GM19452 (cell line): ENCODE measurements around the gene TRAPPC3.
"Not testable (repeated sequence)": the region's sequence is repeated elsewhere in the genome, so short reads cannot be mapped to it uniquely, and the experiment has no call there.

ENCODE experiments used
- ATAC-seq: cut with Tn5 transposase; IDR thresholded peaks from one replicate; pipeline ENCODE4 v1.9.1; 2021; ENCODE audit not compliant: unreplicated experiment

The TRAPPC3 gene

DNA sequence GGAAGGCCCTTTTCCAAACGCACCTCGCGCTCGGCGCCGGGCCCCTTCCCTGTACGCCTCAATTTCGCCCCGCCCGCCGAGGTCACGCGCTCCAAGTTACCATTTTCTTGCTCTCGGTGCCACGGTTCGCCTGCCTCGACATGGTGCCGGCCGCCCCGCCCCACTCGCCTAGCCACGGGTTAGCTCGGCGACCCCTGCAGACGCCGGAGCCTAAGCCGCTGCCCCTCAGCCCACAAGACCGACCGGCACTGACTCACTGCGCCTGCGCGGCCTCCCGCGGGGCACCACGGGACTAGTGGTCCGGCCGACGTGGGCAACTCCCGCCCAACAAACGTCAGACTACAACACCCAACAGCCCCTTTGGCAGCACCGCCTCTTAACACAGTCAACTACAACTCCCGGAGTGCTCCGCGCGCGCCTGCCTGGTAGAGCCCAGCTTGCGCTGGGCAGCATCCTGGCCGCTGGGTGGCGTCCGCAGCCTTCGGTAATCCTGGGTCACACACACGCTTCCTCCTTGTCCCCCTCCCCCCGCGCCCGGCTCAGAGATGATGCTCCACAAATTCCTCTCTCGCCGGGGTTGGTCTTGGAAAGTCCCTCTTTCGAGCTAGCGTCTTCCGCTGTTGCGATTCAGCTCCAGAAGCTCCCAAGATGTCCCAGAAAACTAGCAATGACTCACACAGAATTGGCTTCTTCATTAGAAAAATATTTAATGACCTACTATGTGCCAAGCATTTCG lies at the start of gene TRAPPC3:
TRAPPC3 (minus strand) TSS at position 250 of the 736 bp plus-strand sequence; CDS start at position 142, 108 bp downstream.
- ATAC-seq: peak; percentile 84

DNA sequence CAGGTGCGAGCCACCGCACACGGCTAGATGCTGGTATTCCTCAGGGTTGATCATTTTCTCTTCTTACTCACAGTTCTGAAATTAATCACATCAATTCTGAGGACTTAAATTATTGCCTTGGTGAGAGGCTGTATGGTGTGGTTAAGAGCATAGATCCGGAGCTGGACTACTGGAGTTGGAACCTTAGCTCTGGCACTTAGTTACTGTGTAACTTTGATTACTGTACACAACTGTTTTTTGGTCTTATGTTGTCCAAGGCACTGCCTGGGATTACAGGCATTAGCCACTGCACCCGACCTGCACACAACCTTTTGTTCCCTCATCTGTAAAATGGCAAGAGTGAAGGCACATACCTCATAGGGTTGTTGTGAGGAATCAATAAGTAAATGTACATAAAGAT lies 49.4 kb upstream of the TRAPPC3 start:
- ATAC-seq: no peak

- not testable (repeated sequence) for ATAC-seq
Measured at GRCh38 chr1:36196805-36197204, 47.5 kb upstream of the TRAPPC3 start.

GRCh38 chr1:36187800-36188593 lies 38.7 kb upstream of the TRAPPC3 start:
- no peak for ATAC-seq

DNA sequence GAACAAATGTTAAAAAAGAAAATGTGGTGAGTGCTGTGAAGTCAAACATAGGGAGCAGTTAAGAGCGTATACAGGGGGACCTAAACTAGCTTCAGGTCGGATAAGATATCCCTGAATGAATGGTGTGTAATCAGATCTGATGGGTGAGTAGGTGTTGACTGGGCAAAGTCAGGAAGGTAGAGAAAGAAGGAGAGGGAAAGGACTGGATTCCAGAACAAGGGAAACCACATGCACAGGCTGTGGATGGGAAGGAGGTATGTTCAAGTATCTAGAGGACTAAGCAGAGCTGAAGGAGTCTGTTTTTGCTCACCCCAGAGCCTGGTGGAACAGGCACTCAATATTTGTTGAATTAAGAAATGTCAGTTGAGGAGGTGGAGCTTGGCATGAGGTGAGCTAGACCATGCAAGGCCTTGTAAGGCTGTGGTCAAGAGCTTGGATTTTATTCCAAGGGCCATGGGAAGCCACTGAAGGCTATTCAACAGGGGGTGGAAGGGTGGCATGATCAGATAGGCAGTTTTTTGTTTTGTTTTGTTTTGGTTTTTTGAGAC lies 34.1 kb upstream of the TRAPPC3 start:
- no peak for ATAC-seq

DNA sequence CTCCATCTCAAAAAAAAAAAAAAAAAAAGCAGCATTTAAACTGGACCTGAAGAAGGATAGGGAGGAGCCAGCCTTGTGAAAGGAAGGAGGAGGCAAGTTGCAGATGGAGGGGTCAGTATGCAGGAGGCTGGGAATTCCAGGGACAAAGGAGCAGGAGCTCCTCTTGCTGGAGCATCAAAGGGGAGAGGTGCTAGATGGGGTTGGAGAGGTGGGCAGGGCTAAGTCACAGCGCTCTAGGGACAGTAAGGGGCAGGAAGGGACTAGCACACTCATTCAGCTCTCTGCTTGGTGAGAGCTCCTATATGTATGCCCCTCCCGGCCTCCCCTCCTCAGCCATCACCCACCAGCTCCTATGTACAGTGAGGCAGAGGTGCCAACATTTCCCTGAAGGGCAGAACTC lies 33.4 kb upstream of the TRAPPC3 start:
- no peak for ATAC-seq

DNA sequence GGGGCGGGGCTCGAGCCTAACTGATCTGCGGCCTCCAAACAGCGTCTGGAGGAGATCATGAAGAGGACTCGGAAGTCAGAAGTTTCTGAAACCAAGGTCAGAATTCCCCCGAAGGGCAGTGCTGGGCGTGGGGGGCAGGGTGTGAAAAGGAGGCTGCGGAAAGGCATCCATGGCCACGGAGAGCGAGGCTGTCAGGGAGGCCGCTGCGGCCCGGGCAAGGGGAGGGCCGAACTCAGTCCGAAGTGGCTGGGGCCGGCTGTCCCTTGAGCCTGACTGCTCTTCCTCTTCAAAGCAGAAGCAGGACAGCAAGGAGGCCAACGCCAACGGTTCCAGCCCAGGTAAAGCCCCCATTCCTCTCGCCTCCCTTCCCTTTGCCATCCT lies 29.9 kb upstream of the TRAPPC3 start:
- no peak for ATAC-seq

DNA sequence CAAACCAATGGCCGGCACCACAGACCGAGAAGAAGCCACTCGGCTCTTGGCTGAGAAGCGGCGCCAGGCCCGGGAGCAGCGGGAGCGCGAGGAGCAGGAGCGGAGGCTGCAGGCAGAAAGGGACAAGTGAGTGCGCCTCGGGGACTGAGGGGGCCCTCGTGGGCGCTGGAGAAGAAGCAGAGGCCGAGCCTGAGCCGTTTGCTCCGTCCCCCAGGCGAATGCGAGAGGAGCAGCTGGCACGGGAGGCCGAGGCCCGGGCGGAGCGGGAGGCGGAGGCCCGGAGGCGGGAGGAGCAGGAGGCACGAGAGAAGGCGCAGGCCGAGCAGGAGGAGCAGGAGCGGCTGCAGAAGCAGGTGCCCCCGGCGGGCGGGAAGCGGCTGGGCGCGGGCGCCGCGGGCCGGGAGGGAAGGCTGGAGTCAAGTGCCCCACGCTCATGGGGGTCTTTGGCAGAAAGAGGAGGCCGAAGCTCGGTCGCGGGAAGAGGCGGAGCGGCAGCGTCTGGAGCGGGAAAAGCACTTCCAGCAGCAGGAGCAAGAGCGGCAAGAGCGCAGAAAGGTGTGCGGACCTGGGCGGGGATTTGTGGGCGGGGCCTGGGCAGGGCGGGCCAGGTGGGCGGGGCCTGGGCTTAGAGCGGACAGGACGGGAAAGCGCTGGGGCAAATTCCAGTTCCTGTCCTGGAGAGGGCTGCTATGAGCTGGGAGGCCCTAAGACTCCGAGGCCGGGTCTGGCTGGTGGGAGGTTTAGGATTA lies 29.4 kb upstream of the TRAPPC3 start:
- ATAC-seq: no peak

DNA sequence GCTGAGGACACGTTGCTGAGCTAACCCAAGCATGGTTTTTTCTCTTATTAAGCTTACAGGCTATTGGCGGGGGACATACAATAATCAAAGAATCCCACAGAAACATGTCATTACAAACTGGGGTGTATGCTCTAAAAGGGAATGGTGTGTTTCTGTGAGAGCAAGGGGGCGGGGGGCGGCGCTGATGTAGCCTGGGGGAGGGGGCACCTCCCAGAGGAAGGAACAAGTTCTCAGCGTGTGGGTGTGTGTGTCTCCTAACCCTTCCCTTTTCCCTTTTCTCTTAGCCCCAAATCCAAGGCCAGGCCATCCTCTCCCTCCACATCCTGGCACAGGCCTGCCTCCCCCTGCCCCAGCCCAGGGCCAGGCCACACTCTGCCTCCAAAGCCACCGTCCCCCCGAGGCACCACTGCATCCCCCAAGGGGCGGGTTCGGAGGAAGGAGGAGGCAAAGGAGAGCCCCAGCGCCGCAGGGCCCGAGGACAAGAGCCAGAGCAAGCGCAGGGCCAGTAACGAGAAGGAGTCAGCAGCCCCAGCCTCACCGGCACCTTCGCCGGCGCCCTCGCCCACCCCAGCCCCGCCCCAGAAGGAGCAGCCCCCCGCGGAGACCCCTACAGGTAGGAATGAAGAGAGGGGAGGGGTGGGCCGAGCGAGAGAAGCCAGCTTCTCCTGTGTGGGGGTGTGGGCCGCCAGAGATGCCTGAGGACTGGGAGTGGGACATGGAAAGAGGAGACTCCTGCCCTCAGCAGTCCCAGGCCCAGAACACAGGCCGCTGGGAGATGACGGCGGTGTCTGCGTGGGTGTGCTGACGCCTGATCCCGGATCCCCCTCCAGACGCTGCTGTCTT lies 28.5 kb upstream of the TRAPPC3 start:
- no peak for ATAC-seq

- no peak for ATAC-seq
Measured at GRCh38 chr1:36176106-36176949, 27.0 kb upstream of the TRAPPC3 start.

- no peak for ATAC-seq
Measured at GRCh38 chr1:36175137-36176095, 26.1 kb upstream of the TRAPPC3 start.

DNA sequence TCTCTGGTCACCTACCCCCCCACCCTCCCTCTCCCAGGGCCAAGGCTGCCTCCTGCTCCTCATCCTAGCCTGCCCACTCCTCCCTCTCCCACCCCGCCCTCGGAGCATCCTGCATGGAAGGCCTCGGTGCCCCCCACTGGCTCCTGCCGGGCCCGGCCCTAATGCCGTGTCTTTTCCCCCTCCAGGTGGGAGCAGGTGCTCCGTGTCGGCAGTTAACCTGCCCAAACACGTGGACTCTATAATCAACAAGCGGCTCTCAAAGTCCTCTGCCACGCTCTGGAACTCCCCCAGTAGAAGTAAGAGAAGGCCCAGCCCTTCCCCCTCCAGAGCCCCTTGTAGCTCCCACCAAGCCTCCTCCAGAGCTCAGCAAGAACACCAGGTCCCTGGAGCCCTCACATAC lies 25.4 kb upstream of the TRAPPC3 start:
- no peak for ATAC-seq

DNA sequence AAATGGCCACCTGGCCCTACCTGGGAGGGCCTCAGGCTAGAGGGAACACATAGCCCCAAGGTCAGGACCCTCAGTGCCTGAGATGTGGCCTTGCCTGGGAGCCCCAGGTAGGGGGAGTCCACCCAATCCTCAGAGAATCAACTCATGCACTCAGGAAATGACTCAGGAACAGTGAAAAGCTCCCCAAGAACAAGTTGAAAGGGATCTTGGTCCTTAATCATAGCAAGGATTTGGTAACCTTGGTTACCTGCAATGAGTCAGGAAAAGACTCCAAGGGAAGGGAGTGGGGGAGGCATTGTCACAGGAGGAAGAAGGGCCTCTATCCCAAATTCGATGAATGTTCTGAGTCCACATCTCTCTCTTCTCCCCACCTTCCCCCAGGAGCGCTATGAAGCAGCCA lies 23.7 kb upstream of the TRAPPC3 start:
- ATAC-seq: no peak

DNA sequence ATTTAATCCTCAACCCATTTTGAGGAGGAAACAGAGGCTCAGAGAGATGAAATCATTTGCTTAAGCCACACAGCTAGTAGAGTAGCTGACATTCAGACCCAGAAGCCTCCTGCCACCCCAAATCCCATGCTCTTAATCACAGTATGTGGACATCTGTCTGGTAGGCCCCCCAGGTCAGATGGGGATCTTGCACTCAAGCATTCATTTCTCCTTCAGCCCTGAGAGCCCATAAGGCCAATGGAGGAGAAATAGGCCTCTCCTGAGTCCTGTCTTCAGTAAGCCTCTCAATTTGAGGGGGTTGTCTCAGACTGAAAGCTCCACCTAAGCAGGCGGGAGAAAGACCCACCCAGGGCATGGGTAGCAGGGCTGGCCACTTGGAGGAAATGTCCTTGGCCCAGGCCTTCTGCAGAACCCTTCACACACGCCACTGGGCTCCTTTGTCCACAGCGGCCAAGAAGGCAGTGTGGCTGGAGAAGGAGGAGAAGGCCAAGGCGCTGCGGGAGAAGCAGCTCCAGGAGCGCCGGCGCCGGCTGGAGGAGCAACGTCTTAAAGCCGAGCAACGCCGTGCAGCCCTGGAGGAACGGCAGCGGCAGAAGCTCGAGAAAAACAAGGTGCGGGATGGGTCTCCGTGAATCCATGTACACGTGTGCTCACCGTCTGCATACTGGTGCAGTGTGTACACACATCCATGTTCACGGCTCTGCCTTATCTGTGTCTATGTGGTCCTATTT lies 22.9 kb upstream of the TRAPPC3 start:
- no peak for ATAC-seq

- ATAC-seq: no peak
Measured at GRCh38 chr1:36170643-36171412, 21.5 kb upstream of the TRAPPC3 start.

DNA sequence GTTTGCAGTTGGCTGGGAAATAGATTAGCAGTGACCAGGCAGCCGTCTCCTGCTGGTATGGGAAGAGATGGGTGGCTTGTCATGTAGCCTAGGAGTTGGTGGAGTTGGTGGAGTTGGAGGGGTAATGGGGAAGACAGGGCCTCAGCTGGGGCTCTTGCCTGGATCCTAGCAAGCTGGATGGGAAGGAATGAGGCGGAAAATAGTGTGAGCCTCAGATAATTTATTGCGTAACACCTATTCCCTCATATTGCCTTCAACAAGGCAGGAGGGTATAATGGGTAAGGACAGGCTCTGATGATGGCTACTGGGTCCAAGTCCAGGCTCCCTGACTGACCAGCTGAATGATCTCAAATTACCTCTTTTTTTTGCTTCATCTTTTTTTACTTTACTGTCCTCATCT lies 19.2 kb upstream of the TRAPPC3 start:
- ATAC-seq: no peak
